HG03432 (cell line): Measurements from ENCODE around the gene CD33.
"Not testable (repeated sequence)": the region's sequence is repeated elsewhere in the genome, so short reads cannot be mapped to it uniquely, and the experiment has no call there.

Experiments used
- ATAC-seq: cut with Tn5 transposase; IDR thresholded peaks from one replicate; pipeline ENCODE4 v1.9.1; 2021; ENCODE audit warnings: mild to moderate bottlenecking, moderate library complexity; ENCODE audit not compliant: unreplicated experiment

Gene CD33

GRCh38 chr19:51224898-51225393 lies at the start of gene CD33:
TSS of gene CD33 (plus strand) at chr19:51225080. CDS start at chr19:51225119, 39 bp downstream.
- ATAC-seq, result not testable (repeated sequence)

- ATAC-seq, result no peak
These were observed 45.6 kb upstream of the CD33 start for GRCh38 chr19:51179256-51179655.

GRCh38 chr19:51181377-51181912 lies 43.4 kb upstream of the CD33 start:
- ATAC-seq, result no peak

GRCh38 chr19:51181913-51182419 lies 42.9 kb upstream of the CD33 start:
- no peak for ATAC-seq

GRCh38 chr19:51183629-51184028 lies 41.3 kb upstream of the CD33 start:
- ATAC-seq, result no peak

- ATAC-seq, result no peak
These were observed 39.6 kb upstream of the CD33 start for GRCh38 chr19:51185069-51185867.

- no peak for ATAC-seq
These were observed 39.0 kb upstream of the CD33 start for GRCh38 chr19:51185868-51186215.

- ATAC-seq, result no peak
These were observed 38.6 kb upstream of the CD33 start for GRCh38 chr19:51186323-51186722.

GRCh38 chr19:51187395-51188226 lies 37.3 kb upstream of the CD33 start:
- ATAC-seq, result no peak

GRCh38 chr19:51188227-51188559 lies 36.7 kb upstream of the CD33 start:
- no peak for ATAC-seq

- no peak for ATAC-seq
These were observed 32.2 kb upstream of the CD33 start for GRCh38 chr19:51192689-51193088.

GRCh38 chr19:51194527-51195315 lies 30.2 kb upstream of the CD33 start:
- no peak for ATAC-seq

- ATAC-seq, result no peak
These were observed 29.6 kb upstream of the CD33 start for GRCh38 chr19:51195316-51195586.

- no peak for ATAC-seq
These were observed 29.3 kb upstream of the CD33 start for GRCh38 chr19:51195616-51196015.

- ATAC-seq, result no peak
These were observed 28.7 kb upstream of the CD33 start for GRCh38 chr19:51196181-51196580.

- ATAC-seq, result no peak
These were observed 26.2 kb upstream of the CD33 start for GRCh38 chr19:51198641-51199040.

GRCh38 chr19:51200071-51200666 lies 24.7 kb upstream of the CD33 start:
- ATAC-seq, result no peak

GRCh38 chr19:51201712-51202111 lies 23.2 kb upstream of the CD33 start:
- no peak for ATAC-seq

GRCh38 chr19:51203916-51204315 lies 21.0 kb upstream of the CD33 start:
- no peak for ATAC-seq

GRCh38 chr19:51204321-51204720 lies 20.6 kb upstream of the CD33 start:
- no peak for ATAC-seq

GRCh38 chr19:51207747-51208146 lies 17.1 kb upstream of the CD33 start:
- no peak for ATAC-seq
